AG04450 (cell line): ENCODE measurements around the gene SEMA5B. TPM values are rescaled to one million over a fixed set of nuclear protein-coding genes. Genes with fewer than 3 reads are reported as not detected.

Experiments used
- CTCF ChIA-PET: fragments of 300-600, 350-600 bp; formaldehyde crosslinking; extraction: SDS; loops from one replicate; lab custom pipeline; 2022; ENCODE audit warnings: antibody characterized with exemption, inconsistent platforms; lab: Charles Lee
- POLR2A ChIA-PET: fragments of 350-600 bp; formaldehyde crosslinking; extraction: SDS; loops from one replicate; lab custom pipeline; 2021; ENCODE audit warnings: antibody characterized with exemption, inconsistent platforms; lab: Yijun Ruan, JAX
- DNase-seq: peaks from one replicate; pipeline ENCODE4 v3.0.0-alpha.2; 2011; ENCODE audit warnings: low read depth, low spot score
- H3K27ac ChIP-seq: one replicate; pipeline ENCODE4 v1.5.1; 2012; ENCODE audit warnings: low read depth, low read length, control low read depth
- H3K27me3 ChIP-seq: one replicate; pipeline ENCODE4 v1.6.0; 2012; ENCODE audit warnings: low read length; ENCODE audit not compliant: control insufficient read depth, insufficient read depth
- H3K4me3 ChIP-seq: 2 replicates; pipeline ENCODE4 v1.5.1; 2011; ENCODE audit warnings: mild to moderate bottlenecking, low read depth, low read length, control low read depth
- H3K9me3 ChIP-seq: 2 replicates; pipeline ENCODE4 v1.5.1; 2012; ENCODE audit warnings: low read length; ENCODE audit not compliant: control insufficient read depth, insufficient read depth
- CTCF ChIP-seq: IDR thresholded peaks from 2 replicates; pipeline ENCODE4 v1.5.1; 2011; ENCODE audit warnings: low read depth, low read length, control low read depth, inconsistent platforms
- polyA plus RNA-seq: library from polyadenylated mRNA; depleted of rRNA; stranded (reverse); fragments of >200 nt; gene quantifications from 2 replicates; pipeline ENCODE4 v1.2.3, GENCODE V29; 2011

SEMA5B gene
- polyA plus RNA-seq, 1 experiment, result not detected

- CTCF ChIA-PET, result no interaction called here
- Histone ChIP-seq H3K27me3 (peaks cover 27% of the 10 kb centered on the region), H3K4me3 (no peak overlapping the region), H3K9me3 (no peaks in the 10 kb centered on the region), H3K27ac (no peak overlapping the region)
- no peak for DNase-seq
- POLR2A ChIA-PET, result no interaction called here
- TF ChIP-seq CTCF, result no peak
Observed at GRCh38 chr3:122947738-122948137, 79.8 kb downstream of the SEMA5B start.

DNA sequence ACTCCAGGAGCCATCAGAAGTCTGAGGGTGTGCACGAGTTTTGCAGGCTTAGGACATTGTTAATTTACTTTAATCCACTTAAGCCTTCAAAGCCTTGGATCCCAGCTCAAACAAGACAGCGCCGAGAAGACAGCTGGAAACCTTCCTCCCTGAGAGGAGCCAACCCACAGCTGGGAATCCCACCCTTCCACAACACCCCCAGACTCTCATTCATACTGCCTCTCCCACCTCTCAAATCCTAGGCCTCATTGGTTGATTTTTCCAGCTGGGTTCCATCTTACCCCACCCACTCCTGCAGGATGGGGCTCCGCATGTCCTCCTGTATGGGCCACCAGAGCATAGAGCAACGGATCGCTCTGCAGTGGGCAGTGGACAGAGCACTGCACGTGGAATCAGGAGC lies 80.4 kb downstream of the SEMA5B start:
- Histone ChIP-seq H3K9me3 (no peaks in the 10 kb centered on the region), H3K27ac (no peak overlapping the region), H3K27me3 (peaks cover 27% of the 10 kb centered on the region), H3K4me3 (no peak overlapping the region)
- DNase-seq, result no peak
- no peak for TF ChIP-seq CTCF
- ChIA-PET POLR2A (no interaction called here), CTCF (no interaction called here)

GRCh38 chr3:122946185-122946584 lies 81.4 kb downstream of the SEMA5B start:
- Histone ChIP-seq H3K9me3 (no peaks in the 10 kb centered on the region), H3K27ac (no peak overlapping the region), H3K4me3 (no peak overlapping the region), H3K27me3 (peaks cover 25% of the 10 kb centered on the region)
- ChIA-PET CTCF (interaction anchor here (0.9 kb wide), 1 partner anchor 135 kb away, joined by 3 read pairs; no protein-coding TSS in a partner anchor), POLR2A (no interaction called here)
- no peak for DNase-seq
- no peak for TF ChIP-seq CTCF

- TF ChIP-seq CTCF, result no peak
- Histone ChIP-seq H3K27me3 (peaks cover 28% of the 10 kb centered on the region), H3K27ac (no peak overlapping the region), H3K4me3 (no peak overlapping the region), H3K9me3 (no peaks in the 10 kb centered on the region)
- DNase-seq, result no peak
- ChIA-PET POLR2A (no interaction called here), CTCF (no interaction called here)
Observed at GRCh38 chr3:122945230-122945629, 82.3 kb downstream of the SEMA5B start.

GRCh38 chr3:122944671-122945161 lies 82.8 kb downstream of the SEMA5B start:
- Histone ChIP-seq H3K9me3 (no peaks in the 10 kb centered on the region), H3K27me3 (peaks cover 31% of the 10 kb centered on the region), H3K27ac (no peak overlapping the region), H3K4me3 (no peak overlapping the region)
- no peak for DNase-seq
- TF ChIP-seq CTCF, result no peak
- ChIA-PET POLR2A (no interaction called here), CTCF (no interaction called here)
